Stomach (tissue), 9 donors: ENCODE measurements around the gene WWC1. TPM values are rescaled to one million over a fixed set of nuclear protein-coding genes. Genes with fewer than 3 reads are reported as not detected.

Source experiments
- DNase-seq, 2 donors: peaks; one replicate each; pipeline versions ENCODE4 v3.0.0 to v3.0.0-alpha.2; 2013 to 2019
- H3K27ac ChIP-seq, 5 donors: fragments of 200-600 bp in 4 of 5; sonication (generic) in 4 of 5; one replicate each; pipeline ENCODE4 v1.5.1; 2013 to 2019; ENCODE audit warnings: mild to moderate bottlenecking in 1 of 5, moderate library complexity in 1 of 5
- H3K27me3 ChIP-seq, 3 donors: fragments of 200-600 bp; sonication (generic); one replicate each; pipeline ENCODE4 v1.5.1; 2017 to 2019; ENCODE audit warnings: mixed run types in 1 of 3
- H3K36me3 ChIP-seq, 4 donors: fragments of 200-600 bp; sonication (generic); 1 replicate in 3 of 4; 2 replicates in 1 of 4; pipeline ENCODE4 v1.5.1; 2016 to 2019
- H3K4me1 ChIP-seq, 4 donors: fragments of 200-600 bp; sonication (generic); one replicate each; pipeline ENCODE4 v1.5.1; 2016 to 2019
- H3K4me3 ChIP-seq, 4 donors: fragments of 200-600 bp; sonication (generic) in 3 of 4; one replicate each; pipeline ENCODE4 v1.5.1; 2016 to 2019; ENCODE audit warnings: mild to moderate bottlenecking in 1 of 4
- H3K9me3 ChIP-seq, 4 donors: fragments of 200-600 bp; sonication (generic); one replicate each; pipeline ENCODE4 v1.5.1; 2016 to 2019
- EP300 ChIP-seq: sonication (generic); formaldehyde crosslinking; IDR thresholded peaks from one replicate; pipeline ENCODE4 v1.6.1; 2017; ENCODE audit warnings: antibody characterized with exemption
- POLR2A ChIP-seq, 4 donors: fragments of 450-650 bp; IDR thresholded peaks; one replicate each; pipeline ENCODE4 v1.6.1; 2016; ENCODE audit warnings: antibody characterized with exemption in 4 of 4, control low read depth in 2 of 4, mild to moderate bottlenecking in 1 of 4, moderate library complexity in 1 of 4
- POLR2AphosphoS5 ChIP-seq, 3 donors: sonication (generic); formaldehyde crosslinking; IDR thresholded peaks; one replicate each; pipeline ENCODE4 v1.6.1; 2016; ENCODE audit warnings: antibody characterized with exemption in 3 of 3
- WGBS, 5 donors: extraction: QIAGEN DNeasy Blood & Tissue Kit in 3 of 5; methylation state at CpG; one replicate each; pipeline versions ENCODE4 v1.1.5 to v1.1.7; 2013 to 2018; 5-methylcytosine and 5-hydroxymethylcytosine counted together
- intact Hi-C: fragments of 100-400 bp; cut with DNase I; formaldehyde crosslinking; loops from one replicate; pipeline ENCODE4 v1.15.1; 2023; ENCODE audit warnings: low total_unique reads
- polyA plus RNA-seq, 3 donors: library from polyadenylated mRNA; stranded (reverse); fragments of 200-250 nt; gene quantifications; one replicate each; pipeline ENCODE4 v1.2.3, GENCODE V29; 2013
- total RNA-seq, 5 donors: library from RNA; depleted of rRNA; stranded (reverse); fragments of >200 nt; gene quantifications; one replicate each; pipeline versions ENCODE4 v1.1.0 to v1.2.3, GENCODE V29; 2014 to 2016
- TF ChIP-seq, protein P1 (sequence below), 7 experiments: fragments of 450-650 bp in 4 of 7; fragments of 200-600 bp in 3 of 7; sonication (generic) in 3 of 7; IDR thresholded peaks; one replicate each; pipeline ENCODE4 v1.5.1; 2016 to 2019; ENCODE audit warnings: antibody characterized with exemption in 7 of 7, control low read depth in 2 of 7, mild to moderate bottlenecking in 1 of 7
- donor health status: healthy with polysubstance abuse.
- donor health status: Bipolar disorder and iron deficiency.
- donor health status: healthy.

Gene WWC1
- total and polyA plus RNA-seq, 8 donors, result 11.3 to 82.6 (median 33.4) TPM

DNA sequence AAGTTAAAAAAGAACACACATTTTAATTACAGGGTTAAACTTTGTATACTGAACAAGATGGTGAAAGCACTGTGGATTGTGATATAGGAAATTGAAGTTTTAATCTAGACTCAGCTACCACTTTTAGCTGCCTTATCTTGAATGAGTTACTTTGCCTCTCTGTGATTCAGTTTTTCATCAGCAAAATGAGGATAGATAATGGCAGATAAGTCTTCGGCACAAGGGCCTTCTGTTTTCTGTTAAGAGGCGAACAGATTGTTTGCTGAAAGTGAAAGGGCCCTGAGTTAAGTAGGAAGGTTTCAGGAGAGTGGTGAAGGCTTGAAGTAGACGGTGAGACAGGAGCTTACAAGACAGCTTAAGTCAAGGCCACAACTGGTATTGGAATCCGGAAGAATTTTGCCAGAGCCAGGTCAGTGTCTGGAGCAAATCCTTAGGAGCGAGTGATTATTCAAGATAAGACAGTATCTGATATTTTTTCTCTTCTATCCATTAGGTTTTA lies 202.7 kb downstream of the WWC1 start:
- no peak for TF ChIP-seq EP300
- no peak for TF ChIP-seq POLR2A (IDR thresholded peaks at IDR 0.05)
- TF ChIP-seq POLR2AphosphoS5 (IDR thresholded peaks at IDR 0.05), result no peak
- TF ChIP-seq, protein P1, sequence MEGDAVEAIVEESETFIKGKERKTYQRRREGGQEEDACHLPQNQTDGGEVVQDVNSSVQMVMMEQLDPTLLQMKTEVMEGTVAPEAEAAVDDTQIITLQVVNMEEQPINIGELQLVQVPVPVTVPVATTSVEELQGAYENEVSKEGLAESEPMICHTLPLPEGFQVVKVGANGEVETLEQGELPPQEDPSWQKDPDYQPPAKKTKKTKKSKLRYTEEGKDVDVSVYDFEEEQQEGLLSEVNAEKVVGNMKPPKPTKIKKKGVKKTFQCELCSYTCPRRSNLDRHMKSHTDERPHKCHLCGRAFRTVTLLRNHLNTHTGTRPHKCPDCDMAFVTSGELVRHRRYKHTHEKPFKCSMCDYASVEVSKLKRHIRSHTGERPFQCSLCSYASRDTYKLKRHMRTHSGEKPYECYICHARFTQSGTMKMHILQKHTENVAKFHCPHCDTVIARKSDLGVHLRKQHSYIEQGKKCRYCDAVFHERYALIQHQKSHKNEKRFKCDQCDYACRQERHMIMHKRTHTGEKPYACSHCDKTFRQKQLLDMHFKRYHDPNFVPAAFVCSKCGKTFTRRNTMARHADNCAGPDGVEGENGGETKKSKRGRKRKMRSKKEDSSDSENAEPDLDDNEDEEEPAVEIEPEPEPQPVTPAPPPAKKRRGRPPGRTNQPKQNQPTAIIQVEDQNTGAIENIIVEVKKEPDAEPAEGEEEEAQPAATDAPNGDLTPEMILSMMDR (IDR thresholded peaks at IDR 0.05), result no peak
- H3K36me3 ChIP-seq, result peaks cover 73 to 100% (median 100%) of the 10 kb centered on the region in 4 donors

DNA sequence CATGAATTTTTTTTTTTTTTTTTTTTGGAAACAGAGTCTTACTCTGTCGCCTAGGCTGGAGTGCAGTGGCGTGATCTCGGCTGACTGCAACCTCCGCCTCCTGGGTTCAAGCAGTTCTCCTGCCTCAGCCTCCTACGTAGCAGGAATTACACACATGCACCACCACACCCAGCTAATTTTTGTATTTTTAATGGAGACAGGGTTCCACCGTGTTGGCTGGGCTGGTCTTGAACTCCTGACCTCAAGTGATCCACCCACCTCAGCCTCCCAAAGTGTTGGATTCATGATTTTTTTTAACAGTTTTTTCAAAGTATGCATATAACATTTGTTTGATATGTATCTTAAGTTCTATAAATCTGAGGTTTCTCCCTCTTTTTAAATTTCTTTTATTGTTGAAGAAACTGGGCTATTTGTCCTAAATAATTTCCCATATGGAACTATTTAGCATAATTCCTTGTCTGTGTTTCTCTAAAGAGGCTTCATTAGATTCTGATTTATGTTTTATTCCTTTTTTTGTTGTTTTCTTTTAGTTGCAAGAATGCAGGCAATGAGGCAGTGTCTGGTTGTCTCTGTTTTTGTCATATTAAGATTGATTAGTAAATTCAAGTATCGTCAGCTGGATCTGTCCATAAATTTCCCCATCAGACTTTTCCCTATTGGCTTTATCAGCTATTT lies 211.3 kb downstream of the WWC1 start:
- Histone ChIP-seq H3K27me3 (no peaks in the 10 kb centered on the region), H3K27ac (no peak overlapping the region), H3K4me1 (no peaks in the 10 kb centered on the region), H3K36me3 (peaks cover 23 to 100% (median 99%) of the 10 kb centered on the region in 4 donors), H3K4me3 (no peak overlapping the region), H3K9me3 (no peaks in the 10 kb centered on the region)
- intact Hi-C loops, result no loop called here
- no peak for TF ChIP-seq POLR2A (IDR thresholded peaks at IDR 0.05)
- TF ChIP-seq POLR2AphosphoS5 (IDR thresholded peaks at IDR 0.05), result no peak
- TF ChIP-seq, protein P1 (IDR thresholded peaks at IDR 0.05), result no peak
- no peak for TF ChIP-seq EP300
- WGBS, 5 donors, result 77 to 96% (median 89%) methylated on average over 7 of the region's 7 CpGs
- no peak for DNase-seq

More for the DNA sequence above, 202.7 kb downstream of the WWC1 start:
- Histone ChIP-seq H3K27me3 (no peaks in the 10 kb centered on the region), H3K4me3 (no peak overlapping the region), H3K9me3 (no peaks in the 10 kb centered on the region), H3K27ac (no peak overlapping the region), H3K4me1 (no peaks in the 10 kb centered on the region)
- DNase-seq, result no peak
- WGBS, 5 donors, result 81 to 93% (median 85%) methylated on average over 5 of the region's 5 CpGs
- intact Hi-C loops, result no loop called here

DNA sequence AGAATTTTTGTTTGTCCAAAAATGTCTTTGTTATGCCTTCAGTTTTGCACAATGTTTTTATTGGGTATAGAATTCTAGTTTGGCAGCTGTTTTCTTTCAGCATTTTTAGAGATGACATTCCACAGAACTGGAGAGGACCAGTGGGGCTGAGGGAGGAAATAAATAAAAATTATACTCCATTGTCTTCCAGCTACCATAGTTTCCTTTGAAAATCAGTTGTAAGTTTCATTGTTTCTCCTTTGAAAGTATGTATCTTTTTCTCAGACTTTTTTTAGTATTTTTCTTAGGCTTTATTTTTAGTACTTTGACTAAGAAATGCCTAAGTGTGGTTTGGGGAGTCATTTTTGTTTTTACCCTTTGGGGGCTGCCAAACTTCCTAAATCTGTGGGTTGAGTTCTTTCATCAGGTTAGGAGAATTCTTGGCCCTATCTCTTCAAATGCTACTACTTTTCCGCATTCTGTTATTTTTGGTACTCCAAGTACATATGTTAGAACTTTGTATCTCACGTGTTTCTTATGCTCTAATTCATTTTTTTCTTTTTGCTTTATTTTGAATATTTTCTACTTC lies 222.5 kb downstream of the WWC1 start:
- TF ChIP-seq EP300 (no peak), POLR2A (IDR thresholded peaks at IDR 0.05) (no peak), POLR2AphosphoS5 (IDR thresholded peaks at IDR 0.05) (no peak)
- TF ChIP-seq, protein P1 (IDR thresholded peaks at IDR 0.05), result no peak
- Histone ChIP-seq H3K4me1 (no peaks in the 10 kb centered on the region), H3K27ac (no peak overlapping the region), H3K27me3 (no peaks in the 10 kb centered on the region), H3K4me3 (no peak overlapping the region), H3K36me3 (peaks cover 73 to 100% (median 100%) of the 10 kb centered on the region in 4 donors), H3K9me3 (peaks cover 0 to 11% (median 8%) of the 10 kb centered on the region in 4 donors)
- WGBS, 5 donors, result 96 to 100% (median 98%) methylated on average over 2 of the region's 2 CpGs
- no peak for DNase-seq
- intact Hi-C loops, result no loop called here

Other genes starting within 250 kb of the WWC1 start
- 100 to 1,000 TPM in 1 of 5 donors, 10 to 100 TPM in 4; 36.2 to 139 (median 48.7) TPM for gene RARS1, start 194.8 kb downstream of the WWC1 start, total RNA-seq
- gene RARS1, start 194.8 kb downstream of the WWC1 start, polyA plus RNA-seq, result 10 to 100 TPM; 27.5 to 39.5 (median 30.9) TPM
- gene FBLL1, start 237.7 kb downstream of the WWC1 start, total RNA-seq, result 1 to 10 TPM in 1 of 5 donors, not detected in 4; 1.3 TPM
- gene FBLL1, start 237.7 kb downstream of the WWC1 start, polyA plus RNA-seq, result under 1 TPM; 0.37 to 0.55 (median 0.46) TPM